ENCODE results near the gene ATXN1.

Gene ATXN1

GRCh38 chr6:16374461-16375200, 386.6 kb downstream of the ATXN1 start:
- no peaks in the 10 kb centered on the region for H3K27me3 ChIP-seq (ENCODE audit: insufficient read depth, low read length, poor library complexity)
- H3K4me3 ChIP-seq (ENCODE audit: low read length) = no peak overlapping the region
- H2BK120ac ChIP-seq (ENCODE audit: low read depth, low read length) = no peak overlapping the region
- no peak overlapping the region for H3K4me2 ChIP-seq (ENCODE audit: low read length)
- DNase-seq = no peak
- H3K27ac ChIP-seq (ENCODE audit: low read depth, low read length) = no peak overlapping the region
- H3K18ac ChIP-seq (ENCODE audit: low read length) = no peak overlapping the region
- no peak overlapping the region for H4K8ac ChIP-seq (ENCODE audit: low read depth, low read length)
- no peak overlapping the region for H4K5ac ChIP-seq (ENCODE audit: low read length)
- H3K9ac ChIP-seq (ENCODE audit: low read length) = no peak overlapping the region
- H3K56ac ChIP-seq (ENCODE audit: low read length) = no peak overlapping the region
- no peaks in the 10 kb centered on the region for H3K79me2 ChIP-seq (ENCODE audit: control insufficient read depth, insufficient read depth, low read length)
- H2BK5ac ChIP-seq (ENCODE audit: low read length) = no peak overlapping the region
- no peaks in the 10 kb centered on the region for H3K79me1 ChIP-seq (ENCODE audit: low read length)
- no peak overlapping the region for H2BK15ac ChIP-seq (replicated peaks; ENCODE audit: low read depth)
- no peak overlapping the region for H2AK5ac ChIP-seq (ENCODE audit: low read length)
- H3K4ac ChIP-seq (ENCODE audit: low read depth, low read length) = no peak overlapping the region
- no CpG with 5 or more reads among the region's 10 CpGs for WGBS (ENCODE audit: extremely low coverage, insufficient coverage, low lambda C conversion rate)
- H3K23ac ChIP-seq (ENCODE audit: low read length) = no peak overlapping the region
- no peaks in the 10 kb centered on the region for H3K4me1 ChIP-seq (ENCODE audit: control insufficient read depth, low read depth, low read length)
- H3K36me3 ChIP-seq (ENCODE audit: control insufficient read depth, insufficient read depth, low read length) = no peaks in the 10 kb centered on the region

GRCh38 chr6:16374016-16374415, 387.2 kb downstream of the ATXN1 start:
- no peak overlapping the region for H4K5ac ChIP-seq (ENCODE audit: low read length)
- no peak overlapping the region for H3K4me3 ChIP-seq (ENCODE audit: low read length)
- H2AK5ac ChIP-seq (ENCODE audit: low read length) = no peak overlapping the region
- H3K79me2 ChIP-seq (ENCODE audit: control insufficient read depth, insufficient read depth, low read length) = no peaks in the 10 kb centered on the region
- H3K4ac ChIP-seq (ENCODE audit: low read depth, low read length) = no peak overlapping the region
- H3K36me3 ChIP-seq (ENCODE audit: control insufficient read depth, insufficient read depth, low read length) = no peaks in the 10 kb centered on the region
- no peak for DNase-seq
- H3K79me1 ChIP-seq (ENCODE audit: low read length) = no peaks in the 10 kb centered on the region
- no peaks in the 10 kb centered on the region for H3K27me3 ChIP-seq (ENCODE audit: insufficient read depth, low read length, poor library complexity)
- H3K18ac ChIP-seq (ENCODE audit: low read length) = no peak overlapping the region
- no peak overlapping the region for H3K27ac ChIP-seq (ENCODE audit: low read depth, low read length)
- whole genome bisulfite sequencing (ENCODE audit: extremely low coverage, insufficient coverage, low lambda C conversion rate) = no CpG with 5 or more reads among the region's 3 CpGs
- no peak overlapping the region for H4K8ac ChIP-seq (ENCODE audit: low read depth, low read length)
- no peak overlapping the region for H3K56ac ChIP-seq (ENCODE audit: low read length)
- no peak overlapping the region for H2BK15ac ChIP-seq (replicated peaks; ENCODE audit: low read depth)
- H3K4me1 ChIP-seq (ENCODE audit: control insufficient read depth, low read depth, low read length) = no peaks in the 10 kb centered on the region
- no peak overlapping the region for H3K23ac ChIP-seq (ENCODE audit: low read length)
- no peak overlapping the region for H2BK120ac ChIP-seq (ENCODE audit: low read depth, low read length)
- no peak overlapping the region for H2BK5ac ChIP-seq (ENCODE audit: low read length)
- no peak overlapping the region for H3K4me2 ChIP-seq (ENCODE audit: low read length)
- no peak overlapping the region for H3K9ac ChIP-seq (ENCODE audit: low read length)

- Histone ChIP-seq H3K56ac (ENCODE audit: low read length) (no peak overlapping the region), H4K5ac (ENCODE audit: low read length) (no peak overlapping the region), H3K18ac (ENCODE audit: low read length) (no peak overlapping the region), H3K9ac (ENCODE audit: low read length) (no peak overlapping the region), H3K79me2 (ENCODE audit: control insufficient read depth, insufficient read depth, low read length) (no peaks in the 10 kb centered on the region), H3K4me3 (ENCODE audit: low read length) (no peak overlapping the region), H2AK5ac (ENCODE audit: low read length) (no peak overlapping the region), H2BK15ac (replicated peaks; ENCODE audit: low read depth) (no peak overlapping the region), H3K4me2 (ENCODE audit: low read length) (no peak overlapping the region), H2BK5ac (ENCODE audit: low read length) (no peak overlapping the region), H3K36me3 (ENCODE audit: control insufficient read depth, insufficient read depth, low read length) (no peaks in the 10 kb centered on the region), H4K8ac (ENCODE audit: low read depth, low read length) (no peak overlapping the region), H2BK120ac (ENCODE audit: low read depth, low read length) (no peak overlapping the region), H3K23ac (ENCODE audit: low read length) (no peak overlapping the region), H3K27me3 (ENCODE audit: insufficient read depth, low read length, poor library complexity) (no peaks in the 10 kb centered on the region), H3K79me1 (ENCODE audit: low read length) (no peaks in the 10 kb centered on the region), H3K4me1 (ENCODE audit: control insufficient read depth, low read depth, low read length) (no peaks in the 10 kb centered on the region), H3K4ac (ENCODE audit: low read depth, low read length) (no peak overlapping the region), H3K27ac (ENCODE audit: low read depth, low read length) (no peak overlapping the region)
- DNase-seq = no peak
- no CpG with 5 or more reads among the region's 1 CpG for WGBS (ENCODE audit: extremely low coverage, insufficient coverage, low lambda C conversion rate)
Measured at GRCh38 chr6:16372029-16372776, 389.1 kb downstream of the ATXN1 start.

- no peak for DNase-seq
- Histone ChIP-seq H3K18ac (ENCODE audit: low read length) (no peak overlapping the region), H2BK5ac (ENCODE audit: low read length) (no peak overlapping the region), H3K4me1 (ENCODE audit: control insufficient read depth, low read depth, low read length) (no peaks in the 10 kb centered on the region), H2BK120ac (ENCODE audit: low read depth, low read length) (no peak overlapping the region), H3K9ac (ENCODE audit: low read length) (no peak overlapping the region), H2BK15ac (replicated peaks; ENCODE audit: low read depth) (no peak overlapping the region), H3K79me1 (ENCODE audit: low read length) (no peaks in the 10 kb centered on the region), H3K27ac (ENCODE audit: low read depth, low read length) (no peak overlapping the region), H4K8ac (ENCODE audit: low read depth, low read length) (no peak overlapping the region), H3K4me3 (ENCODE audit: low read length) (no peak overlapping the region), H3K23ac (ENCODE audit: low read length) (no peak overlapping the region), H3K4me2 (ENCODE audit: low read length) (no peak overlapping the region), H2AK5ac (ENCODE audit: low read length) (no peak overlapping the region), H3K56ac (ENCODE audit: low read length) (no peak overlapping the region), H3K4ac (ENCODE audit: low read depth, low read length) (no peak overlapping the region), H3K27me3 (ENCODE audit: insufficient read depth, low read length, poor library complexity) (no peaks in the 10 kb centered on the region), H3K36me3 (ENCODE audit: control insufficient read depth, insufficient read depth, low read length) (no peaks in the 10 kb centered on the region), H3K79me2 (ENCODE audit: control insufficient read depth, insufficient read depth, low read length) (no peaks in the 10 kb centered on the region), H4K5ac (ENCODE audit: low read length) (no peak overlapping the region)
- no CpG with 5 or more reads among the region's 1 CpG for WGBS (ENCODE audit: extremely low coverage, insufficient coverage, low lambda C conversion rate)
Measured at GRCh38 chr6:16371401-16371800, 389.9 kb downstream of the ATXN1 start.

GRCh38 chr6:16370943-16371342, 390.3 kb downstream of the ATXN1 start:
- Histone ChIP-seq H2AK5ac (ENCODE audit: low read length) (no peak overlapping the region), H3K4me3 (ENCODE audit: low read length) (no peak overlapping the region), H3K79me2 (ENCODE audit: control insufficient read depth, insufficient read depth, low read length) (no peaks in the 10 kb centered on the region), H3K4me2 (ENCODE audit: low read length) (no peak overlapping the region), H3K9ac (ENCODE audit: low read length) (no peak overlapping the region), H3K27ac (ENCODE audit: low read depth, low read length) (no peak overlapping the region), H3K56ac (ENCODE audit: low read length) (no peak overlapping the region), H2BK120ac (ENCODE audit: low read depth, low read length) (no peak overlapping the region), H3K18ac (ENCODE audit: low read length) (no peak overlapping the region), H3K4ac (ENCODE audit: low read depth, low read length) (no peak overlapping the region), H3K27me3 (ENCODE audit: insufficient read depth, low read length, poor library complexity) (no peaks in the 10 kb centered on the region), H2BK5ac (ENCODE audit: low read length) (no peak overlapping the region), H3K36me3 (ENCODE audit: control insufficient read depth, insufficient read depth, low read length) (no peaks in the 10 kb centered on the region), H3K79me1 (ENCODE audit: low read length) (no peaks in the 10 kb centered on the region), H2BK15ac (replicated peaks; ENCODE audit: low read depth) (no peak overlapping the region), H4K8ac (ENCODE audit: low read depth, low read length) (no peak overlapping the region), H3K23ac (ENCODE audit: low read length) (no peak overlapping the region), H3K4me1 (ENCODE audit: control insufficient read depth, low read depth, low read length) (no peaks in the 10 kb centered on the region), H4K5ac (ENCODE audit: low read length) (no peak overlapping the region)
- WGBS (ENCODE audit: extremely low coverage, insufficient coverage, low lambda C conversion rate) = no CpG with 5 or more reads among the region's 2 CpGs
- DNase-seq = no peak
